ENCODE data around the gene MIX23.

MIX23 gene

DNA sequence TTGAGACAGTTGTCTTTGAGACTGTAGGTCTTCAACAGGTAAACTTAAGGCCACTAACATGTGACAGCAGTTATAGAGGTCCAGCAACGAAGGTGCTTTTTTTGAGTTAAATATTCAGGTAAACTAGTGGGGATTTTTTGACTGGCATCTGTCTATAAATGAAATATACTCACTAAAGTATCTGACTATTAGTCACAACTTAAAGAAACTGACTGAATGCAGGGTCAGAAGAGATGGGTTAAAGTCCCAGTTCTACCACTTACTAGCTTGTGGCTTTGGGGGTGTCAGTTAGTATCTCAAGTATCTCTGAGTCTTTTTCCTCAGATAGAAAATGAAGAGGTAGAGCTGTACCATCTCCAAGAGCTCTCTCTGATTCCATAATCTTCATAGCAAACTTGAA, 18.0 kb downstream of the MIX23 start:
- no peak for TF ChIP-seq CTCF (IDR thresholded peaks at IDR 0.05; ENCODE audit: control insufficient read depth, extremely low read depth, insufficient read depth)
- no peak for DNase-seq (ENCODE audit: low read depth)
- H3K4me3 ChIP-seq (ENCODE audit: low read depth, low read length) = no peak overlapping the region

DNA sequence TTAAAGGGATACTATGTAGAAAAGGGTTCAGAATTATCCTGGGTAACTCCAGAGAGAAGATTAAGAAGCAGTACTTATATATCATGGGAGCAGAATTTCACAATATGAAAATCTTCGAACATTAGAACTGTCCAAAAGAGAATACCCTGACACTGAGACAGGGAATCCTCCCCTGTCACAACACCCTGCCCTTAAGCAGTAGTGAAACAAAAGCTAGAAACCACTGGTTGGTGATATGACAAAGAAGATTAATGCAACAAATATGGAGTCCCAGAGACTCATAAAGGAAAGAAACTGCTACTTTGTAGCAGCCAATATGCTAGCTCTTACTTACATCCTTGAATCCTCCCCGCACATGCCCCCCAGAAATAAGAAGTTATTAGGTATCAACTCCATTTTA, 18.5 kb downstream of the MIX23 start:
- no peak overlapping the region for H3K4me3 ChIP-seq (ENCODE audit: low read depth, low read length)
- no peak for TF ChIP-seq CTCF (IDR thresholded peaks at IDR 0.05; ENCODE audit: control insufficient read depth, extremely low read depth, insufficient read depth)
- no peak for DNase-seq (ENCODE audit: low read depth)

DNA sequence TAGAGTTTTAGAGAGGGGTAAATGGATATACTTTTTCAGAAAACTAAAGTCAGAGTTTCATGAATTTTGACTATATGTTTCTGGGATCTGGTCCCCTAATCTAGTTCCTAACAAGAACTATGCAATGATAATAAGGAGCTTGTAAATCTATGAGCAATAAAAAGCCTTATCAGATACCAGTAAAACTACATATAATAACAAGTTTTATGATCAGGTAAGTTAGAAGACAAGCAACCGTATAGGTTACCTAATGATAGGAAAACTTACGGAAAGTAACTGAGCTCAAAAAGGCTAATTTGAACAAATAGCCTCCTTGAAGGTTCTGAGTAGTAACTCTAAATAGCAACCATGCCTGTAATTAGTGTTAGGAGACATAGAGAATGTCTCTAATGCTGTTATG, 21.0 kb downstream of the MIX23 start:
- TF ChIP-seq CTCF (IDR thresholded peaks at IDR 0.05; ENCODE audit: control insufficient read depth, extremely low read depth, insufficient read depth) = no peak
- H3K4me3 ChIP-seq (ENCODE audit: low read depth, low read length) = no peak overlapping the region
- no peak for DNase-seq (ENCODE audit: low read depth)

- TF ChIP-seq CTCF (IDR thresholded peaks at IDR 0.05; ENCODE audit: control insufficient read depth, extremely low read depth, insufficient read depth) = no peak
- no peak for DNase-seq (ENCODE audit: low read depth)
- no peak overlapping the region for H3K4me3 ChIP-seq (ENCODE audit: low read depth, low read length)
These were observed 24.4 kb downstream of the MIX23 start for GRCh38 chr3:122358703-122359032.

GRCh38 chr3:122357828-122358702, 25.0 kb downstream of the MIX23 start:
- H3K4me3 ChIP-seq (ENCODE audit: low read depth, low read length) = no peak overlapping the region
- TF ChIP-seq CTCF (IDR thresholded peaks at IDR 0.05; ENCODE audit: control insufficient read depth, extremely low read depth, insufficient read depth) = no peak
- DNase-seq (ENCODE audit: low read depth) = no peak

GRCh38 chr3:122356402-122356801, 26.6 kb downstream of the MIX23 start:
- peak; percentile 56 for DNase-seq (ENCODE audit: low read depth)
- peak; percentile 88 for TF ChIP-seq CTCF (IDR thresholded peaks at IDR 0.05; ENCODE audit: control insufficient read depth, extremely low read depth, insufficient read depth)
- H3K4me3 ChIP-seq (ENCODE audit: low read depth, low read length) = no peak overlapping the region

- no peak for DNase-seq (ENCODE audit: low read depth)
- TF ChIP-seq CTCF (IDR thresholded peaks at IDR 0.05; ENCODE audit: control insufficient read depth, extremely low read depth, insufficient read depth) = no peak
- H3K4me3 ChIP-seq (ENCODE audit: low read depth, low read length) = no peak overlapping the region
These were observed 27.4 kb downstream of the MIX23 start for GRCh38 chr3:122355612-122356011.
